GM12872 (cell line): ENCODE measurements around the gene EIF4E2.

Experiments used
- TF ChIP-seq, protein P1 (sequence below): IDR thresholded peaks from 3 replicates; pipeline ENCODE4 v1.5.1; 2011; ENCODE audit warnings: low read depth, mild to moderate bottlenecking, low read length, moderate library complexity; ENCODE audit not compliant: insufficient read depth

EIF4E2 gene

DNA sequence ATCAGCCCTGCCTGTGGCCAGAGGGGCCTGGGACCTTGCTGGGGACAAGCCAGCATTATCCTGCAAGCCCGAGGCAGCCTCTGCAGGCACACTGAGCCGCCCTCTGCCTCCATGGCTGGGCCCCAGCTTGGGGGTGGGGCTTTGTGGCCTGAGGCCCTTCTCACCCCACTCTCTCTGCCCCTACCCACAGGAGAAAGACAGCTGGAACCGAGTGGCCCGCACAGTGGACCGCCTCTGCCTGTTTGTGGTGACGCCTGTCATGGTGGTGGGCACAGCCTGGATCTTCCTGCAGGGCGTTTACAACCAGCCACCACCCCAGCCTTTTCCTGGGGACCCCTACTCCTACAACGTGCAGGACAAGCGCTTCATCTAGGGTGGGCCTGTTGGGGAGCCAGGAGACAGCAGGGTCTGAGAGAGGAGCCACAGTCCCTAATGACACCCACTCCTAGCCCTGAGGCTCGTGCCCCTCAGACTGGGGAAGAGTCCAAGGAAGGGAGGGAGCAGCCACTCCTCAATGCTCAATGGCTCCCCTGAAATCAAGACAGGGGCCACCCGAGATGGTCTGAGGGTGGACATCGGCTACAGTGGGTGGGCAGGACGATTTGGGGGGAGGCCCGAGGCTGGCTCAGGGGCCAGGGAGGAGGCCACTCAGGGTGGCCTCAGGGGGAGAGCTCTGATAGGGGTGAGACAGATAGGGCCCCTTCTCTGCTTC lies 15.4 kb upstream of the EIF4E2 start:
- TF ChIP-seq, protein P1, sequence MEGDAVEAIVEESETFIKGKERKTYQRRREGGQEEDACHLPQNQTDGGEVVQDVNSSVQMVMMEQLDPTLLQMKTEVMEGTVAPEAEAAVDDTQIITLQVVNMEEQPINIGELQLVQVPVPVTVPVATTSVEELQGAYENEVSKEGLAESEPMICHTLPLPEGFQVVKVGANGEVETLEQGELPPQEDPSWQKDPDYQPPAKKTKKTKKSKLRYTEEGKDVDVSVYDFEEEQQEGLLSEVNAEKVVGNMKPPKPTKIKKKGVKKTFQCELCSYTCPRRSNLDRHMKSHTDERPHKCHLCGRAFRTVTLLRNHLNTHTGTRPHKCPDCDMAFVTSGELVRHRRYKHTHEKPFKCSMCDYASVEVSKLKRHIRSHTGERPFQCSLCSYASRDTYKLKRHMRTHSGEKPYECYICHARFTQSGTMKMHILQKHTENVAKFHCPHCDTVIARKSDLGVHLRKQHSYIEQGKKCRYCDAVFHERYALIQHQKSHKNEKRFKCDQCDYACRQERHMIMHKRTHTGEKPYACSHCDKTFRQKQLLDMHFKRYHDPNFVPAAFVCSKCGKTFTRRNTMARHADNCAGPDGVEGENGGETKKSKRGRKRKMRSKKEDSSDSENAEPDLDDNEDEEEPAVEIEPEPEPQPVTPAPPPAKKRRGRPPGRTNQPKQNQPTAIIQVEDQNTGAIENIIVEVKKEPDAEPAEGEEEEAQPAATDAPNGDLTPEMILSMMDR, result no peak

DNA sequence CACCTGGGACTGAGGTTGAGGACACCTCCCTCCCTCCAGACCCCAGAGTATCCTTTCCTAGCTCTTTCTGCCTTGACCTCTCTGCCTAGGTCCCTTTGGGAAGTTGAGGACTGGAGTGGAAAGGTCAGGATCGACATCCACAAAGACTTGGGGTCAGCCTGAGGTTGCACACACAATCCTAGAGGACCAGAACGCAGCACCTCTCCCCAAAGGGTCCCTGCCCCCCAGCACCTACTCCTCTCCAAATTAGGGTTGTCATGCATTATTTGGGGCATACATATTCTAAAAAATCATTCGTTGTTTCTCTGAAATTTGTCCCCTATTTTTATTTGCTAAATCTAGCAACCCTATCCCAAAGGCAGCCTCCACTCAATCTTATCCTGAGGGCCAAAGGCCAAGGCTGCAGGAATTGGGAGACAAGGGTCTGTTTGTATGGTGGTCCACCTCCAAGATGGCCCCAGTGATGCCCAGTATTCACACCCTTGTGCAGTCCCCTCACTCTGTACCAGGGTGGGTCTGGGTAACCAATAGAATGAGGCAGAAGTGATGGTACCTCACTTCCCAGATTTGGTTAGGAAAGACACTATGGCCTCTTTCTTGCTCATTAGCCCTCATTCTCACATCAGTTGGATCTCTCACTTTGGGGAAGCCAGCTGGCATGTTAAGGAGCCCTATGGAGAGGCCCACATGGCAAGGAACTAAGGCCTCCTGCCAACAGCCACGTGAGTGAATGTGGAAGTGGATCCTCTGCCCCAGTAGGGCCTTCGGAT lies 14.5 kb upstream of the EIF4E2 start:
- TF ChIP-seq, protein P1, result no peak

DNA sequence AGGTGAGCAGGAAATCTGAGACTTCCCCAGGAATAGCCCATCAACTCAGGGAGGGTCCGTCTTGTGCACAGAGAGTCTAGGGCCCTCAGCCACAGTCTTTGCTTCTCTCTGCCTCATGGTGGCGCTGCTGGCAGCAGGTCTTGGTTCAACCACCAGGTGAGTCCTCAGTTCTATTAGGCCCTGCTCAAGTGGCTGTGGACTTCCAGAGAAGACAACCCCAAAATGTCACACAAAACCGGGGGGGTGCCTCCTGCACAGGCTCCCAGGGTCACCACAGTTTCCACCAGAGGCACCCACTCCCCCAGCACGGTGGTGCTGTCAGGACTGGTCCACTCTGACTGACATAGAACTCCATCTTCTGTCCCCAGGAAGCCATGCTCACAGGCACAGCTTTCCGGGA lies 13.4 kb upstream of the EIF4E2 start:
- TF ChIP-seq, protein P1, result peak; percentile 58

DNA sequence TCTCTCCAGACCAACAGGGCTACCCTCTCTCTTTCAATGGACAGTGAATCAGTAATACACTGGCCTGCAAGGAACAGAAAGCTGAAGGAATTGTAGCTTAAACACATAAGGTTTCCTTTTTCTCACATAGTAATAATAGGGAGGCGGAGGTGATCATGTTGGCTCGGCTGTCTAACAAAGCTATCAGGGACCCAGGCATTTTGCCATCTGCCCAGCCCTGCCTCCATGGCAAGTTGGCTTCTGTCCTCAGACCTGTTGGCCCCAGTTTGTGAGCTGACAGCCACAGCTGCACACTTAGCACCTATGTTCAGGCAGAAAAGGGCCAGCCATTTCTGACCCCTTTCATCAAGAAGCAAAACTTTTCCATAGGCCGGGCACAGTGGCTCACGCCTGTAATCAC lies 13.0 kb upstream of the EIF4E2 start:
- TF ChIP-seq, protein P1, result no peak

DNA sequence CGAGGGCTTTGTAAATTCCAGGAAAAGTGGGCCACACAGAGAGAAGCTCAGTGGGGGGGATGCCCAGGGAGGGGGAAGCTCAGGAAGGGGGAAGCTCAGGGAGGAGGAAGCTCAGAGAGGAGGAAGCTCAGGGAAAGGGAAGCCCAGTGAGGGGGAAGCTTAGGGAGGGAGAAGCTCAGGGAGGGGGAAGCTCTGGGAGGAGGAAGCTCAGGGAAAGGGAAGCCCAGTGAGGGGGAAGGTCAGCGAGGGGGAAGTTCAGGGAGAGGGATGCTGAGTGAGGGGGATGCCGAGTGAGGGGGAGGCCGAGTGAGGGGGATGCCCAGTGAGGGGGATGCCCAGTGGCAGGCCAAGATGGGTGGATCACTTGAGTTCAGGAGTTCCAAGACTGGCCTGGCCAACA lies 11.8 kb upstream of the EIF4E2 start:
- TF ChIP-seq, protein P1, result no peak

DNA sequence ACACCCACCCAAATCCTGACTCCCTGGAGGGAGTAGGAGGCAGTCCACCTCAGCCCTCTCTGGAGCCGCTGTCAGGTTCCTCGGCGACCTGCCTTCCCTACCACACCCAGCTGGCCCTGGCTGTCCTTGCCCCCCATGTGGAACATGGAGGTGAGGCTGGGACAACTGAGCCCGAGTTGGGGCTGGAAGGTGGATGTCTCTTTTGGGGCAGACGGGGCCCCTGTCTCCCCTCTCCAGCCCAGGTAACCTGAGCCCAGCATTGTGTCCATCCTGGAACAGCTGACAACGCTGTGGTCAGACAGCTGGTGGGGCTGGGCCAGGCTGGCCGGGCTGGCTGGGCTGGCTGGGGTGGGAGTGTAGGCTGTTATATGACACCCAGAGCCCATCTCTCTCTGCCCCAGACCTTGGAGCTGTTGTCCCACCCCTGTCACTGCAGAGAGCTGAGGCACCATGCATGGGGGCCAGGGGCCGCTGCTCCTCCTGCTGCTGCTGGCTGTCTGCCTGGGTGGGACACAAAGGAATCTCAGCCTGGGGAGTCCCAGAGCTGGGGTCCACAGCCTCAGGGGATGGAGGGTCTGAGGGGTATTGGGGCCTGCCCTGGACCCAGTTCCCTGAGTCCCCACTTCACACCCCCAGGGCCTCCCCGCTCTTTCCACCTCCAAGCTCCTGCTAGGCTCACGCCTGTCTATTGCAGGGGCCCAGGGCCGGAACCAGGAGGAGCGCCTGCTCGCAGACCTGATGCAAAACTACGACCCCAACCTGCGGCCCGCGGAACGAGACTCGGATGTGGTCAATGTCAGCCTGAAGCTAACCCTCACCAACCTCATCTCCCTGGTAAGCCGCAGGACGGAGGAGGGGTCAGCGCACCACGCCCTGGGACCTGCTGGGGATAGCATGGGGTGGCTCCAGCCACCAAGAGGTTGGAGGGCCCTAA lies 10.9 kb upstream of the EIF4E2 start, which contains the start of gene CHRNG:
Gene CHRNG (plus strand): TSS at position 395 of the 934 bp plus-strand sequence. CDS start 56 bp downstream, at position 451.
- TF ChIP-seq, protein P1, result no peak
